NOMO-1 treated with DMSO at 0.1 percent for 48 hours (cell line): ENCODE results near the gene SSTR4.
"Not testable (repeated sequence)": the region's sequence is repeated elsewhere in the genome, so short reads cannot be mapped to it uniquely, and the experiment has no call there.

ENCODE experiments used
- DNase-seq: peaks from one replicate; lab custom pipeline; 2025; ENCODE audit not compliant: unreplicated experiment; lab: John Stamatoyannopoulos, UW

SSTR4 gene

GRCh38 chr20:23034721-23035671 lies at the start of gene SSTR4:
TSS of gene SSTR4 (plus strand) at chr20:23035312. CDS start at chr20:23035484, 172 bp downstream.
- no peak for DNase-seq

GRCh38 chr20:22986601-22987000 lies 48.5 kb upstream of the SSTR4 start:
- peak; percentile 6 for DNase-seq

GRCh38 chr20:22991424-22991823 lies 43.7 kb upstream of the SSTR4 start:
- DNase-seq: not testable (repeated sequence)

- no peak for DNase-seq
These were observed 41.3 kb upstream of the SSTR4 start for GRCh38 chr20:22993823-22994222.

- DNase-seq: no peak
These were observed 39.2 kb upstream of the SSTR4 start for GRCh38 chr20:22995923-22996322.

- no peak for DNase-seq
These were observed 36.6 kb upstream of the SSTR4 start for GRCh38 chr20:22998476-22998875.

- no peak for DNase-seq
These were observed 35.4 kb upstream of the SSTR4 start for GRCh38 chr20:22999756-23000155.

GRCh38 chr20:23000232-23000947 lies 34.7 kb upstream of the SSTR4 start:
- no peak for DNase-seq

GRCh38 chr20:23002276-23002675 lies 32.8 kb upstream of the SSTR4 start:
- no peak for DNase-seq

GRCh38 chr20:23003077-23003635 lies 32.0 kb upstream of the SSTR4 start:
- no peak for DNase-seq

- no peak for DNase-seq
These were observed 31.1 kb upstream of the SSTR4 start for GRCh38 chr20:23003881-23004460.

- no peak for DNase-seq
These were observed 29.3 kb upstream of the SSTR4 start for GRCh38 chr20:23005776-23006175.

GRCh38 chr20:23007462-23007861 lies 27.6 kb upstream of the SSTR4 start:
- DNase-seq: no peak

- no peak for DNase-seq
These were observed 27.0 kb upstream of the SSTR4 start for GRCh38 chr20:23007886-23008655.

- no peak for DNase-seq
These were observed 26.4 kb upstream of the SSTR4 start for GRCh38 chr20:23008667-23009066.

GRCh38 chr20:23009636-23010035 lies 25.5 kb upstream of the SSTR4 start:
- DNase-seq: no peak

GRCh38 chr20:23010096-23010495 lies 25.0 kb upstream of the SSTR4 start:
- no peak for DNase-seq

- no peak for DNase-seq
These were observed 23.9 kb upstream of the SSTR4 start for GRCh38 chr20:23011008-23011721.

GRCh38 chr20:23013429-23013828 lies 21.7 kb upstream of the SSTR4 start:
- DNase-seq: no peak

GRCh38 chr20:23017516-23017915 lies 17.6 kb upstream of the SSTR4 start:
- DNase-seq: no peak
